GM18507 (cell line): ENCODE measurements around the gene LYL1.
"Not testable (repeated sequence)": the region's sequence is repeated elsewhere in the genome, so short reads cannot be mapped to it uniquely, and the experiment has no call there.

Source experiments
- DNase-seq: peaks from one replicate; pipeline ENCODE4 v3.0.0; 2011; ENCODE audit warnings: low read depth; ENCODE audit not compliant: insufficient read length; ENCODE audit errors: extremely low spot score
- FAIRE-seq: peaks from 2 replicates; lab custom pipeline; 2011; peaks lifted over from hg19 to GRCh38; lab: Jason Lieb, UNC

The LYL1 gene

DNA sequence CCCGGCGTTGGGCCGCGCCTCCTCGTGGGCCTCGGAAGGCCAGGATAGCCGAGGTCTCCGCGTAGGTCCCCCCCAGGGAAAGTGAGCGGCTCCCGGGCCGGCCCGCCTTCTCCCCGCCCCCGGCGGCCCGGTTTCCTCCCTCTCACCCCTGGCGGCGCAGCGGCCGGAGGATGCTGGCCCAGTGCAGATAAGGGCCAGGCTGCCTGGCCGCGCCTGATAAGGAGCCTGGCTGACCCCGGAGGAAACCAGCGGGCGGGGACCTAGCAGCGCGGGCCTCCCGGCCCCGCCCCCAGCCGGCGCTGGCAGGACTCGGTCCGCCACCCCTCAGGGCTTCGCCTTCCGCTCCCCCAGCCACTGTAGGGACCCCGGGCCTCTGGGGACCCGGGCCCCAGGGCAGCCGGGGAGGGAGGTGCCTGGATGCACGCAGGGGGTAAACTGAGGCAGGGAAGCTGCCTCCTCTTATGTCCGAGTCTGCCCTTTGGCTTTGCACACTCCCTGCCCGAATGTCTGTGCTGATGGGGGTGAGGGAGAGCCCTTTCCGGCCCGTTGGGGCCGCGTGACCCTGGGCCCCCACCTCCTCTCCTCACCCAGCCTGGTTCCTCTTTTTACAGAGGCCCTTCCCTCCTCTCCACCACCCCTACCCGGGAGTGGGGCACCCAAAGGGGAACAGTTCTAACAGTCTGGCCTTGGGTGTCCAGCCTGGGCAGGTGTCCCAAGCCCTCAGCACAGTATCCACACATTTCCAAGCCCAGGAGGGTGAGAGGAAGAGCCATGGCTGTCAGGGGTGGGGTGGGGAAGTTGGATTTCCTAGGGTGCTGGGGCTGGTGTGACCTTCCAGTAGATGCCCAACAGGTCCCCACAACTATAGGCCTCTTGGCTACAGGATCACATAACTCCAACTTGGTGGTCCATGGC is at the start of gene LYL1:
Gene LYL1 (minus strand): TSS at position 193 of the 915 bp plus-strand sequence. CDS start 1,687 bp downstream, outside the sequence.
- FAIRE-seq = peak; percentile 88
- DNase-seq = peak; percentile 63

DNA sequence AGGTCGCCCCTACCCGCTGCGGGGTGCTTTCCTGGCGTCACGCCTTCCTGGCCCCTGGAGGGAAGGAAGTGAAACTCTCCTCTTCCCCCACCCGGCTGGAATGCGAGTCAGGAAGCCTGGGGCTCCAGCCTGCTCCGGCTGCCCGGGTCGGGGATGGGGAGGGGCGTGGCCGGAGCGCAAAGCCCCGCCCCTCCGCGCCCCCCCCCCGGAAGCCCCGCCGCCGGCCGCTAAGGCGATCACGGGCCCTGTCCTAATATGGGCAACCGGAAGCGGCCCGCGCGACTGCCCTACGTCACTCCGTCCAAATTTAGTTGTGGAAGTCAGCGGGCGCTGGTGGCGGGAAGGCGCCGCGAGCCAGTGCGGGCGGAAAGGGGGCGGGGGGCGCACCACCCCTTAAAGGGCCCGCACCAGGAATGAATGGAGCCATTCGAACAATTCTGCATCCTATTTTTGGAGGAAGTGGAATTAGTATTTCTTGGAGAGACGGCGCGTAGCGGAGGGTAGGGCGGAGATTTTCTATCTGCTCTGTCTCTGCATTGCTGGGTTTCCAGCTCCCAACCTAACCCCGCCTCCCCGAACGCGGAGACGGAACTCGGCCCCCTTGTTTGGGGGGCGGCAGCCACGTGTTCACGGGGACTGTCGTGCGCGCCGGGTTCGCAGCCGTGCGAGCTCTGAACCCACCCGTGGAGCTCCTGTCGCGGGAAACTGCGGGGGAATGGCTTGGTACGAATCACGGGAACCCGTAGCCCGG is 49.1 kb upstream of the LYL1 start:
- DNase-seq (peak; percentile 83), FAIRE-seq (peak; percentile 82)

DNA sequence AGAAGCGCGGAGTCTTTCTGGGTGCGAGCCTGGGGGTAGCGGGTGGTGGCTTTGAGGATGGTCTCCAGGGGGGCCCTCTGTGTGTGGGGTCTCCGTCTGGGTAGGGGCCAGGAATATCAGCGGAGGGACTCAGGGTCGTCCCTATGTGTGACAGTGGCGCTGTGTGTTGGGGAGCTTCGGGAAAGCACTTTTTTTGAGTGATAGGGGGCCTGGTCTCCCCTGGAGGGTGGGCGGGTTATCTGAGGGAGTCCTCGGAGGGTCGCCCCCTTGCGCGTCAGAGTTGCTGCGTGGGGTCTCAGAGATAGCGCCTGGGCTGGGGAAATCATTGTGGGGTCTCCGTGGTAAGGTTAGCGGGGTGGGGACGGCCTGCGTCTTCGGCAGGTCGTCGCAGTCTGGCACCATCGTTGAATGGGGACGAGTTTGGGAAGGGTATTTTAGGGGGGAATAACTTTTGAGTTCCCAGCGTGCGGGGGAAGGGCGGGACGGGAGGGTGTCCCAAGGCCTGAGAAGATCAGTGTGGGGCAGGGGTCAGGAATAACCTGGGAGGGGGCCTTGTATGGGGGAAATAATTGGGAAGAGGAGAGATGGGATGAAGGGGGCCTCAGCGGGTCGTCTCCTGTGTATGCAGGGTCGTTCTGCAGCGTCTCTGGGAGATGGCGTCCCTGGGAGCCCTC is 48.4 kb upstream of the LYL1 start:
- DNase-seq (no peak), FAIRE-seq (no peak)

GRCh38 chr19:13150187-13150930 is 47.7 kb upstream of the LYL1 start, which contains the start of the genes IER2 and STX10:
Gene IER2 (plus strand): TSS chr19:13150411. CDS start chr19:13153187, 2,776 bp downstream.
Gene STX10 (minus strand): TSS chr19:13150375. CDS start chr19:13150173, 202 bp downstream.
- peak; percentile 95 for FAIRE-seq

DNA sequence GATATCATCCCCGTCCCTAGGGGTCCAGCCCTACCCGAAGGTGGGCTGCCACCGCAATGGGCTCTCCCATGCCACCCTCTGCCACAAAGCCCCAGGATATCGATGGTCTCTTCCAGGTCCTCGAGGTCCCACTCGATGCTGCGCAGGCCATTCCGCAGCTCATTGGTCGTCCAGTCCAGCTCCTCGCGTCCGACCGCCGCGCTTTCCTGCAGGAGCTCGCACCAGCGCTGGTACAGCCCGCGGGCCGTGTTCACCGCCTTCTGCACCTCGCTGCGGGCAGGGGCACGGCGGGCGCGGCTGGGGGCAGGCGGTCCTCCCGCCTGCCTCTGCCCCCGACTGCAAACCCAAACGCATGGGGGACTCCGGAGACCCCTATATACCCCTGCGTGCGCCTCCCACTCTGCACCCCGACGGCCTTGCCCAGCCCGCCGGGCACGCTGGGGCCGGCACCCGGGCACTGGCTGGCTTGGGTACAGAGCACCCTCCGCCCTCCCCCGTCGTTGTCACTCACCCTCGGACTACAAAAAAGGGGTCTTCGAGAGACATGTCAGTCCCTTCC is 47.0 kb upstream of the LYL1 start:
- DNase-seq = no peak
- no peak for FAIRE-seq

More at GRCh38 chr19:13150187-13150930, 47.7 kb upstream of the LYL1 start, which contains the start of the genes IER2 and STX10:
- DNase-seq = peak; percentile 86

- DNase-seq, FAIRE-seq: not testable (repeated sequence)
Measured at GRCh38 chr19:13149173-13149627, 46.5 kb upstream of the LYL1 start.

DNA sequence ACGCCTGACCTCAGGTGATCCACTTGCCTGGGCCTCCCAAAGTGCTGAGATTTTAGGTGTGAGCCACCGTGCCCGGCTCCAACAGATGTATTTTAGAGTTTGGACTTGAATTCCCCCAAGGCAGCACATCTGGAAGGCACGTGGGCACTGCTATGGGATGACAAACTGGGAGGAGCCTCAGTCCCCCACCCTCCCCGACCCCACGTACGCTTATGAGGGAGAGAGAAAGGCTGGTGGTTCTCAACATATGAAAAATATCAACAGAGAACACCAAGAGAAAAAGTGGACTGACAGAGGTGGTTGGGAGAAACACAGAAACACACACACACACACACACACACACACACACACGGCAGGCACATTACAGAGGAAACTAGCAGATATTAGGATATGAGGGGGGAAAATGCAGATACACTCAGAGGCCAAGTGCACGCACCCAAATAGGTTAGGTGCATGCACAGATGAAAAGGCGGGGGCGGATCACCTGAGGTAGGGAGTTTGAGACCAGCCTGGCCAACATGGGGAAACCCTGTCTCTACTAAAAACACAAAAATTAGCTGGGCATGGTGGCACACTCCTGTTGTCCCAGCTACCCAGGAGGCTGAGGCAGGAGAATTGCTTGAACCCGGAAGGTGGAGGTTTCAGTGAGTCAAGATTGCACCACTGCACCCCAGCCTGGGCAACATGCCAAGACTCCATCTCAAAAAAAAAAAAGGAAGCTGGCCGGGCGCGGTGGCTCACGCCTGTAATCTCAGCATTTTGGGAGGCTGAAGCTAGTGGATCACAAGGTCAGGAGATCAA is 44.3 kb upstream of the LYL1 start:
- DNase-seq (no peak), FAIRE-seq (no peak)

GRCh38 chr19:13139633-13140311 is 37.1 kb upstream of the LYL1 start:
- FAIRE-seq (no peak), DNase-seq (no peak)

DNA sequence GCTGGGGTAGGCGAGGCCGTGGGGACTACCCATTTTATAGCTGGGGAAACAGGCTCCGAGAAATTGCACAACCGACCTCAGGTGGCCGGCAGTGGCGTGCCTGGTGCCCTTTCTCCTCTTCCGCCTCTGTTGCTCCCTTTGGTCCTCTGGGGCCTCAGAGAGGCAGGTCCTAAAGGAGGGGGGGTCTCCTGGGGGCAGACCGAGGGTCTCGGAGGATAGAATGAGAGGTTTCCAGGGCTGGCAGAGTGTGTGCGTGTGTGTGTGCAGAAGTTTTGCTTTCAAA is 36.2 kb upstream of the LYL1 start:
- no peak for FAIRE-seq
- DNase-seq = no peak

DNA sequence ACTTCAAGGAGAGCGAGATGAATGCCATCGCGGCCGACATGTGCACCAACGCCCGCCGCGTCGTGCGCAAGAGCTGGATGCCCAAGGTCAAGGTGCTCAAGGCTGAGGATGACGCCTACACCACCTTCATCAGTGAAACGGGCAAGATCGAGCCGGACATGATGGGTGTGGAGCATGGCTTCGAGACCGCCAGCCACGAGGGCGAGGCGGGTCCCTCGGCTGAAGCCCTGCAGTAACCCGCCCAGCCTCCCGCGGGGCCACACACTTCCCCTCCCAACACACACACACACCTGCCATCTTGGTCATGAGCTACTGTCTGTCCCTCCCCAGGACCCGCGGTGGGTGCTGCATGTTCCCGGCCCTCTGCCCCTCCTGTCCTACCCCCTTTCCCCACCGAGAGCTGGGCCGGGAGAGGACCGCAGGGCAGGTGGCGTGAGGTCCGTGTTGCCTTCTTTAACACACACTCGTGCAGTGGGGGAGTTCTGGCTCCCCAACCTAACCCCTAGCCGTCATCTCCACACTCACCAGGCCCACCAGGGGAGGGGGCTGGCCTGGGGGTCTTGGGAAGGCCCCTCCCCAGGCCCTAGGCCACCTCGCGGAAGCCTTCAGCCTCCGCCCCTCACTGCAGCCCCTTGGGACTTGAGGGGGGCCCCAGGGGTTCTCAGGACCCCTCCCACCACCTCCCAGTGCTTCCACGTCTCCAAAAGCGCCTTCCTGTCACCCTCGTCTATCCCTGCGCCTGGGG is 35.7 kb upstream of the LYL1 start:
- no peak for DNase-seq
- no peak for FAIRE-seq

DNA sequence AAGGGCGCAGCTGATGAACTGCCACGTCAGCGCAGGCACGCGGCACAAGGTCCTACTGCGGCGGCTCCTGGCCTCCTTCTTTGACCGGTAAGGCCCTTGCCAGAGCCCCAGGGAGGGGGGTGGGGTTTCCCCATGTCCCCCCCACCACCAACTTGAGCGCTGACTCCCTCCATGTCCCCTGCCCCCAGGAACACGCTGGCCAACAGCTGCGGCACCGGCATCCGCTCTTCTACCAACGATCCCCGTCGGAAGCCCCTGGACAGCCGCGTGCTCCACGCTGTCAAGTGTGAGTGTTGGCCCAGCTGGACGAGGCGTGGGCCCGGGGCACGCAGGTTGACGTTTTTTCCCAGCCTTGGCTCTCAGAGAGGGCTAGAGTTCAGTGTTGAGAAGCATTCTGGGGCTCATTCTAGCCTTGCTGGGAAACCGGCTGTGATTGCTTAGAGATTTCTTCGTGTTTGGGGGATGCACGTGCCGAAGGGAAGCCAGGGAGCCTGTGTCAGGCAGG is 34.7 kb upstream of the LYL1 start:
- FAIRE-seq = no peak

GRCh38 chr19:13135068-13136062 is 32.7 kb upstream of the LYL1 start:
- no peak for FAIRE-seq
- DNase-seq = no peak

More for the DNA sequence above, 34.7 kb upstream of the LYL1 start:
- DNase-seq = no peak

DNA sequence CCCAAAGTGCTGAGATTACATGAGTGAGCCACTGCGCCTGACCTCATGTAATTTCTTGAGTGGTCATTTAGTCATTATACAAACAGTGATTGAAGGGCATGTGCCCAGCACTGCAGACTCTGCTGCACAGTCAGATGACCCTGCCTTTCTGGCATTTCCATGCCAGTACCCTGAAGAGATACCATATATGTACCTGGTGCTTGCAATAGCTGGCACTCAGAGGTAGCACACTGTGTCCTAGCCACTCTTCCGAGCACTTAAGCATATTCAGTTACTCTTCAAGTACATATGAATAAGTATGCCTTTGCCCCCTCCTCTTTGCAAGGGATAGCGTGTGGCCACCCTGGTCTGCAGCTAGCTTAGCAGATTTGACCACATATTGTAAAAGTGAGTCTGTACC is 32.0 kb upstream of the LYL1 start:
- DNase-seq = no peak
- FAIRE-seq = no peak

GRCh38 chr19:13133241-13133870 is 30.7 kb upstream of the LYL1 start:
- FAIRE-seq = no peak
- no peak for DNase-seq
